PC-3 (cell line): ENCODE measurements around the gene SLCO3A1. TPM values are rescaled to one million over a fixed set of nuclear protein-coding genes. Genes with fewer than 3 reads are reported as not detected.

Source experiments
- ATAC-seq: fragments of 200-7000 bp; cut with Tn5 transposase; 2 replicates; pipeline ENCODE4 v1.9.1; 2020; ENCODE audit warnings: mild to moderate bottlenecking, moderate library complexity
- BruUV-seq: library from RNA; stranded (reverse); fragments of 400-500 nt; replicated peaks from 2 replicates; lab custom pipeline; 2021; lab: Mats Ljungman, UMichigan
- CTCF ChIA-PET: fragments of 300-600 bp; sonication (Branson Sonifier 250); formaldehyde crosslinking; loops from one replicate; lab custom pipeline; 2022; ENCODE audit warnings: antibody characterized with exemption; lab: Charles Lee
- POLR2A ChIA-PET: fragments of 300-600 bp; sonication (Branson Sonifier 250); formaldehyde crosslinking; loops from one replicate; lab custom pipeline; 2022; ENCODE audit warnings: antibody characterized with exemption; ENCODE audit not compliant: unreplicated experiment; lab: Charles Lee
- DNase-seq: peaks from one replicate; pipeline ENCODE4 v3.0.0-alpha.2; 2015
- H2AFZ ChIP-seq: fragments of 300-600 bp; sonication (generic); 2 replicates; pipeline ENCODE4 v1.6.0; 2016; ENCODE audit warnings: antibody characterized with exemption, low read length
- H3F3A ChIP-seq: fragments of 300-600 bp; sonication (generic); one replicate; pipeline ENCODE4 v1.6.0; 2017; ENCODE audit warnings: antibody characterized with exemption, low read length, control low read depth, mild to moderate bottlenecking; ENCODE audit not compliant: unreplicated experiment
- H3K27ac ChIP-seq: fragments of 300-600 bp; sonication (generic); 2 replicates; pipeline ENCODE4 v1.5.1; 2016; ENCODE audit warnings: mild to moderate bottlenecking, low read length
- H3K27me3 ChIP-seq: fragments of 300-600 bp; sonication (generic); 2 replicates; pipeline ENCODE4 v1.6.1; 2016; ENCODE audit warnings: low read length, mixed read lengths
- H3K36me3 ChIP-seq: fragments of 300-600 bp; sonication (generic); 2 replicates; pipeline ENCODE4 v1.6.1; 2016; ENCODE audit warnings: low read depth, mixed run types, low read length, mixed read lengths
- H3K4me1 ChIP-seq: fragments of 300-600 bp; sonication (generic); 2 replicates; pipeline ENCODE4 v1.5.1; 2016; ENCODE audit warnings: low read length; ENCODE audit not compliant: insufficient read depth
- H3K4me2 ChIP-seq: fragments of 300-600 bp; sonication (generic); 2 replicates; pipeline ENCODE4 v1.6.0; 2016; ENCODE audit warnings: low read length
- H3K4me3 ChIP-seq: fragments of 300-600 bp; sonication (generic); 2 replicates; pipeline ENCODE4 v1.5.1; 2016; ENCODE audit warnings: mild to moderate bottlenecking, low read length, mixed read lengths
- H3K79me2 ChIP-seq: fragments of 300-600 bp; sonication (generic); 2 replicates; pipeline ENCODE4 v1.6.1; 2017; ENCODE audit warnings: low read length, mixed read lengths
- H3K9ac ChIP-seq: fragments of 300-600 bp; sonication (generic); 2 replicates; pipeline ENCODE4 v1.6.0; 2016; ENCODE audit warnings: mild to moderate bottlenecking, low read length
- H3K9me2 ChIP-seq: fragments of 300-600 bp; sonication (generic); replicated peaks from 2 replicates; pipeline ENCODE4 v1.6.1; 2016; ENCODE audit warnings: mixed run types, low read length, mixed read lengths
- H3K9me3 ChIP-seq: fragments of 300-600 bp; sonication (generic); 2 replicates; pipeline ENCODE4 v1.6.1; 2016; ENCODE audit warnings: low read length, mixed read lengths
- H4K20me1 ChIP-seq: fragments of 300-600 bp; sonication (generic); 2 replicates; pipeline ENCODE4 v1.6.1; 2016; ENCODE audit warnings: low read length, mixed read lengths
- EZH2 ChIP-seq: fragments of 300-600 bp; sonication (generic); IDR thresholded peaks from one replicate; pipeline ENCODE4 v1.6.1; 2017; ENCODE audit warnings: antibody characterized with exemption, mild to moderate bottlenecking, low read length; ENCODE audit not compliant: unreplicated experiment
- EZH2phosphoT487 ChIP-seq: fragments of 300-600 bp; sonication (generic); IDR thresholded peaks from 2 replicates; pipeline ENCODE4 v1.6.1; 2018; ENCODE audit warnings: mild to moderate bottlenecking, antibody characterized with exemption, low read length, borderline replicate concordance
- intact Hi-C: fragments of 100-400 bp; cut with micrococcal nuclease; formaldehyde crosslinking; loops from 2 replicates; pipeline ENCODE4 v1.9.0; 2023
- total RNA-seq: library from RNA; depleted of rRNA; stranded (reverse); fragments of >200 nt; gene quantifications from 2 replicates; pipeline ENCODE4 v1.2.3, GENCODE V29; 2014
- TF ChIP-seq, protein P1 (sequence below): fragments of 300-600 bp; sonication (generic); conservative IDR thresholded peaks from 2 replicates; pipeline ENCODE4 v1.5.1; 2017; ENCODE audit warnings: antibody characterized with exemption, low read depth, mild to moderate bottlenecking, low read length

The SLCO3A1 gene
- total RNA-seq, 1 experiment from 2014 or later, result 0.07 TPM

- H3K79me2 ChIP-seq, result no peaks in the 10 kb centered on the region
- peaks cover 50% of the 10 kb centered on the region for H3K27me3 ChIP-seq
- ATAC-seq (no peak), DNase-seq (no peak)
- no peaks in the 10 kb centered on the region for H3F3A ChIP-seq
- TF ChIP-seq EZH2phosphoT487, result no peak
- TF ChIP-seq, protein P1, sequence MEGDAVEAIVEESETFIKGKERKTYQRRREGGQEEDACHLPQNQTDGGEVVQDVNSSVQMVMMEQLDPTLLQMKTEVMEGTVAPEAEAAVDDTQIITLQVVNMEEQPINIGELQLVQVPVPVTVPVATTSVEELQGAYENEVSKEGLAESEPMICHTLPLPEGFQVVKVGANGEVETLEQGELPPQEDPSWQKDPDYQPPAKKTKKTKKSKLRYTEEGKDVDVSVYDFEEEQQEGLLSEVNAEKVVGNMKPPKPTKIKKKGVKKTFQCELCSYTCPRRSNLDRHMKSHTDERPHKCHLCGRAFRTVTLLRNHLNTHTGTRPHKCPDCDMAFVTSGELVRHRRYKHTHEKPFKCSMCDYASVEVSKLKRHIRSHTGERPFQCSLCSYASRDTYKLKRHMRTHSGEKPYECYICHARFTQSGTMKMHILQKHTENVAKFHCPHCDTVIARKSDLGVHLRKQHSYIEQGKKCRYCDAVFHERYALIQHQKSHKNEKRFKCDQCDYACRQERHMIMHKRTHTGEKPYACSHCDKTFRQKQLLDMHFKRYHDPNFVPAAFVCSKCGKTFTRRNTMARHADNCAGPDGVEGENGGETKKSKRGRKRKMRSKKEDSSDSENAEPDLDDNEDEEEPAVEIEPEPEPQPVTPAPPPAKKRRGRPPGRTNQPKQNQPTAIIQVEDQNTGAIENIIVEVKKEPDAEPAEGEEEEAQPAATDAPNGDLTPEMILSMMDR, result no peak
- no peak for TF ChIP-seq EZH2
- H4K20me1 ChIP-seq, result no peaks in the 10 kb centered on the region
- H3K9ac ChIP-seq, result no peak overlapping the region
- H3K4me3 ChIP-seq, result no peak overlapping the region
- ChIA-PET CTCF (no interaction called here), POLR2A (no interaction called here)
- no peaks in the 10 kb centered on the region for H3K9me3 ChIP-seq
- H2AFZ ChIP-seq, result no peak overlapping the region
- no peaks in the 10 kb centered on the region for H3K4me1 ChIP-seq
- no TSS peak for BruUV-seq
- H3K27ac ChIP-seq, result no peak overlapping the region
- H3K9me2 ChIP-seq, result no peaks in the 10 kb centered on the region
- H3K4me2 ChIP-seq, result no peak overlapping the region
- H3K36me3 ChIP-seq, result no peaks in the 10 kb centered on the region
- intact Hi-C loops, result no loop called here
These were observed 58.8 kb downstream of the SLCO3A1 start for GRCh38 chr15:91912336-91912735.

GRCh38 chr15:91913560-91913959, 60.1 kb downstream of the SLCO3A1 start:
- Histone ChIP-seq H3K27ac (no peak overlapping the region), H3K9me2 (no peaks in the 10 kb centered on the region), H3F3A (no peaks in the 10 kb centered on the region), H3K4me2 (no peak overlapping the region), H2AFZ (no peak overlapping the region), H3K79me2 (no peaks in the 10 kb centered on the region), H3K9me3 (no peaks in the 10 kb centered on the region), H4K20me1 (no peaks in the 10 kb centered on the region), H3K4me3 (no peak overlapping the region), H3K27me3 (peaks cover 62% of the 10 kb centered on the region), H3K36me3 (no peaks in the 10 kb centered on the region), H3K4me1 (no peaks in the 10 kb centered on the region), H3K9ac (no peak overlapping the region)
- ATAC-seq, result no peak
- ChIA-PET POLR2A (no interaction called here), CTCF (no interaction called here)
- BruUV-seq, result no TSS peak
- intact Hi-C loops, result no loop called here
- no peak for TF ChIP-seq EZH2phosphoT487
- TF ChIP-seq EZH2, result no peak
- TF ChIP-seq, protein P1, result no peak
- DNase-seq, result no peak

DNA sequence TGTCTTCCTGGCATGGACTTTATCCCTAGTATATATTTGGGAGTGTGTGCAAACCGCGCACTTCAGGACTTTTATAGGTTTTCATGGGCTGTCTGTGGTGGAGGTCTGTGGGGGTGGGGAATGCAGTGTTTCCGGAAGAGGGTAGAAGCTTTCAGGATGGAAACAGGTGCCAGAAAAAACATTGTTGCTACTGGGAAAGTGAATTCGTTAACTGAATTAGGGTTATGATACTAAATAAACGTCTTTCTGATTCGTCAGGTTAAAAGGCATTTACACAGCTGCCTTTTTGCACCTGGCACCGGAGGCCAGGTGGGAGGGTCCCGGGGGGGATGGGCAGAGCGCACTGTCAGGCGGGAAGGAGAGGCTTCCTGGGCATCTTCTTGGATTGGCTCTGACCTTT, 62.1 kb downstream of the SLCO3A1 start:
- peaks cover 66% of the 10 kb centered on the region for H3K27me3 ChIP-seq
- H3K4me2 ChIP-seq, result no peak overlapping the region
- BruUV-seq, result no TSS peak
- H3K79me2 ChIP-seq, result no peaks in the 10 kb centered on the region
- ChIA-PET CTCF (no interaction called here), POLR2A (no interaction called here)
- no peak overlapping the region for H2AFZ ChIP-seq
- intact Hi-C loops, result no loop called here
- no peaks in the 10 kb centered on the region for H3K9me2 ChIP-seq
- H4K20me1 ChIP-seq, result no peaks in the 10 kb centered on the region
- no peaks in the 10 kb centered on the region for H3K36me3 ChIP-seq
- H3K27ac ChIP-seq, result no peak overlapping the region
- no peak for ATAC-seq
- H3K4me1 ChIP-seq, result no peaks in the 10 kb centered on the region
- DNase-seq, result no peak
- TF ChIP-seq EZH2phosphoT487 (no peak), EZH2 (no peak)
- TF ChIP-seq, protein P1, result no peak
- H3F3A ChIP-seq, result no peaks in the 10 kb centered on the region
- H3K4me3 ChIP-seq, result no peak overlapping the region
- no peaks in the 10 kb centered on the region for H3K9me3 ChIP-seq
- no peak overlapping the region for H3K9ac ChIP-seq
